Embryonic facial prominence (tissue), 1 donor: ENCODE measurements around the gene CYP3A5.
"Not testable (repeated sequence)": the region's sequence is repeated elsewhere in the genome, so short reads cannot be mapped to it uniquely, and the experiment has no call there.

Experiments used
- DNase-seq: peaks from one replicate; pipeline ENCODE4 v3.0.0-alpha.2; 2016; ENCODE audit errors: extremely low spot score

The CYP3A5 gene

DNA sequence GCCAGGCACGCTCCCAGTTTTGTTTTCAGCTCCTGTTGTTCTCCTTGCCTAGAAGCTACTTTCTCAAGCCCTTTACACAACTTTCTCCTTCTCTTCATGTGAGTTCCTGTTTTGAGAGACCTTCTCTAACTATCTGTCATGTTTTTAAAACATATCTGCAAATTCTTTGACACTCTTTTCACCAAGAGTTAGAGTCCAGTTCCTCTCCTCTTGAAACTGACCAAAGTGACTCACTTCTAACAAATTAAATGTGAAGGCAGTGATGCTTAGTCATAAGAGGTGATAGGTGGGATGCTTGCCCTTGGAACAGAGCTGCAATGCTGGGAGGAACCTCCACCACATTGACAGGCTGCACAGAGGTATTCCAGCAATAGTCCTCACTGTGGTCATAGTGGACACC is 37.8 kb downstream of the CYP3A5 start:
- DNase-seq = no peak

DNA sequence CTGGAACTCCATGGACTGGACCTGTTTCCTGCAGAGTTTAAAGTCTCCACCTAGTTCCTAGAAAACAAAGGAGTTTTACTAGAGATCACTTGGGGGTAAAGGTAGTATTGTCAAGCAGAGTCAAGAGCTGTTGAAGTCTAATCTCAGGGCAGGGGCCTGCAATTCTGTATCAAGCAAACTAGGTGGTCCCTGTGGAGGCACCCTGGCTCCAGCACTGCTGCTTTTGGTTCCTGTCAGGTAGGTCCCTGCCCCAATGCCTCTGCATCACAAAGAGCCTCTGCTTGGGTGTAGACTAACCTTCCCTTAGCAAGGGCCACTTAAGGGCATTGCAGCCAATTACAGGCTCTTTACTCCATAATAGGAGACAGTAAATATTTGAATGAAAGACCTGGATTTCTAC is 40.5 kb downstream of the CYP3A5 start:
- no peak for DNase-seq

DNA sequence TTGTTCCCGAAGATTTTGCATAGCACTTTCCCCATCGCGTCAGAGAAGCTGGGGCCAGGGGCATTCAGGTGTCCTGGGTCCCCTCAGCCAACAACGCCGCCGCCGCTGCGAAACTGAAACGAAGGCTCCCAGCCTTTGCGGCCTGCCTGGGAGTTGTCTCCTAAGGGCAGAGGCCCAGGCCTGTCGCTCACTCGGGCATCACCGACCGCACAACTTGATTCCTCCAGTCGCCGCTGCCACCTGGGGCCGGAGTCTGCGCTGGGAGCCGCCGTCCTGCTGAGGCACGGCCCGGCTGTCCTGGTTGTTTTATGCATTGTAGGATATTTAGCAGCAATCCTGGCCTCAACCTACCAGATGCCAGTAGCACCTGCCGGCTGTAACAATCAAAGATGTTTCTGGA is 41.1 kb downstream of the CYP3A5 start:
- no peak for DNase-seq

DNA sequence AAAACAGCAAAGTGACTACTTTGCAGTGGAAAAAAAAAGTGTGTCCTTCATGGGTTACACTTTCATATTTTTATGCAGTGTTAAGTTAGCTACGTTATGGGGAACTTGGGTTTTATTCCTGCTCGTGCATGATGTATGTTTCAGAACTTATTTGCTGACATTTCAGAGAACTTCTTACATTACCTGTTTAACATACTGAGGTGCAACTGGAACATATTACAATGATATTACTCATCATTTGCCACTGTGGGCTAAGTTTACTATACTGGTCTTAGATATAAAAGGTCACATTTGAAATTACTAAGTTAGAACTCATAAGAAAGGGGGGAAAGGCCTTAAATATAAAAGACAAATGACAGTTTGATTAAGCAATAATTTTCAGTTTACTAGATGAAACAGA is 42.4 kb downstream of the CYP3A5 start:
- not testable (repeated sequence) for DNase-seq

DNA sequence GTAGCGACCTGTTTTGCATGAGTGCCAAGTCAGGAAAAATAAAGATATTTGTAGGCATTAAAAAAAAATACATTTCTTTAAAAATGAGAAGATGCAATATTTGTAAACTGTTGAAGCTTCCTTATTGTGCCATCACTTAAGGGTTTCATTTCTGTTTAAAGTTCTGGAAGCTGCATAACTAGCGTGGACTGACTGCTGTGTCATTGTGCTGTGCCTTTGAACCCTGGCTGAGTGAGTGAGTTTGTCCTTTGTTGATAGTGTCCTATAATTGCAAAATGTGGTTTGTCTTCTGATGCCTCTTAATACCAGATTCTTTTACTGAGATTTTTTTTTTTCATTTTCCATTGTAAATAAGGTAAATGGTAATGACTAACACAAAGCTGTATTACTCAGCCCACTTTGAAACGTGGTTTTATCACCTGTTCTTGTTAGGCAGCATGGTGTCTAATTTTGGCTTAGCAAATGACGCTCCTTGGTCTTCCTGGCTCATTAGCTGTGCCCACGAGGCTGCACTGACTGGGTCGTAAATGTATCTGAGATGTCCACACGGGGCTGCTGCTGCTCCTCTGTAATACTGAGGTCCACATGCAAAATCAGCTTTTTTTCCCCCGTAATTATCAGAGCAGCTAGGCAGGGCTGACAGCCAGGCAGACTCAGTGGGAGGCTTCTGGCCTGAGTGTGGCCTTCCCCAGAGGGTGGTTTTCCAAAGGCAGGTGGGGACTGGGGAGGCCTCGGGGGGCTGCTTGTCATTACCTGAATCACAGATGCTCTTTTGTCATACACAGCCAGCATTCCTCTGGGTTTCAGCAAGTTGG is 48.3 kb downstream of the CYP3A5 start:
- no peak for DNase-seq

DNA sequence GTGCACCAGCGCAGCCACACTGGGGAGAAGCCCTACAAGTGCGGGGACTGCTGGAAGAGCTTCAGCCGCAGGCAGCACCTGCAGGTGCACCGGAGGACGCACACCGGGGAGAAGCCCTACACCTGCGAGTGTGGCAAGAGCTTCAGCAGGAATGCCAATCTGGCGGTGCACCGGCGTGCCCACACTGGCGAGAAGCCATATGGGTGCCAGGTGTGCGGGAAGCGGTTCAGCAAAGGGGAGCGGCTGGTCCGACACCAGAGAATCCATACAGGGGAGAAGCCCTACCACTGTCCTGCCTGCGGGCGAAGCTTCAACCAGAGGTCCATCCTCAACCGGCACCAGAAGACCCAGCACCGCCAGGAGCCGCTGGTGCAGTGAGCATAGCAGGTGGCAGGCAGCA is 50.2 kb downstream of the CYP3A5 start:
- DNase-seq = no peak

DNA sequence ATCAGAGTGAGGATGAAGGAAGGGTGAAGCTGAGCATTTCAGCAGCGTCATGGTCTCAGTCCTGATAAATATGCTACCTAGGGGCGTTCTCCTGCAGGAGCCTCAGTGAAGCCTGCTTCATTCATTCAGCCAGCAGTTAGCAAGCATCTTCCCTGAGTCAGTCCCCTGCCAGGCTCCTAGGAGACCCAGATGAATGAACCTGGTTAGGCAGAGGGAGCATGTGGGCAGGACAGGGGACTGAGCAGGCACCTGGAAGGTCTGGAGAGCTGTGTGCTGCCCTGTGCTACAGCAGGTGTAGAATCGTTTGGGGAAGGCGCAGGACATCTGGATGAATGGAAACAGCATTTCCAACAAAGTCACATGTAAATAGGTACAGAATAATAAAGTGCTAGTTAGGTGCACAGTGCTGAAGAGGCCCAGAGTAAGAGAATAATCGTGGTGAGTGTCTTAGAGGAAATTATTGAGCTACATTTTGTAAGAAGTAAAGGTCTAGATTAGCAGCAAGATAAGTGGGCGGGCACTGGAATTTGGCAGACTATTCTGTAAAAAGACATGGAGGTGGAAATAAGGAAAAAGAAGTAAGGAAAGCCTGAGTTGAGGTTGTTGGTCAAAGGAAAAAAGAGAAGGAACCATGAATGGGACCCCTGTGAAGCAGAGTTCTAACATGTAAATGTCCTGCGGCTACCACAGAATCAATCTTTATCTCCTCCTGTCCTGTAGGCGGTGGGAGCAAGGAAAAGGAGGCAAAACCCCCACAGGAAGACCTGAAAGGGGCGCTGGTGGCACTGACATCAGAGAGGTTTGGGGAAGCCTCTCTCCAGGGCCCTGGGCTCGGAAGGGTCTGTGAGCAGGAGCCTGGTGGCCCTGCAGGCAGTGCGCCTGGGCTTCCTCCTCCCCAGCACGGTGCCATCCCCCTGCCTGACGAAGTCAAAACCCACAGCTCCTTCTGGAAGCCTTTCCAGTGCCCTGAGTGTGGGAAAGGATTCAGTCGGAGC is 51.0 kb downstream of the CYP3A5 start:
- no peak for DNase-seq

DNA sequence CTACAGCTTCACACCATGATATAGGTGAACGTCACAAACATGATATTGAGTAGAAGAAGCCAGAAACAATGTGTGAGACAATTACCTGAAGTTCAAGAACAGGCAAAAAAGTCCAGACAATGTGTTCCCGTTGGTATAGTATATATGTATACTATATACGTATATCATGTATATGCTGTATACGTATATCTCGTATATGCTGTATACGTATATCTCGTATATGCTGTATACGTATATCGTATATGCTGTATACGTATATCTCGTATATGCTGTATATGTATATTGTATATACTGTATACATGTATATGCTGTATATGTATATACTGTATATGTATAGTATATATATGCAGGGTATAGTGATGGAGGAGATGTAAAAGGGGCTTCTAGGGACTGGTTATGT is 52.3 kb downstream of the CYP3A5 start:
- DNase-seq = no peak

DNA sequence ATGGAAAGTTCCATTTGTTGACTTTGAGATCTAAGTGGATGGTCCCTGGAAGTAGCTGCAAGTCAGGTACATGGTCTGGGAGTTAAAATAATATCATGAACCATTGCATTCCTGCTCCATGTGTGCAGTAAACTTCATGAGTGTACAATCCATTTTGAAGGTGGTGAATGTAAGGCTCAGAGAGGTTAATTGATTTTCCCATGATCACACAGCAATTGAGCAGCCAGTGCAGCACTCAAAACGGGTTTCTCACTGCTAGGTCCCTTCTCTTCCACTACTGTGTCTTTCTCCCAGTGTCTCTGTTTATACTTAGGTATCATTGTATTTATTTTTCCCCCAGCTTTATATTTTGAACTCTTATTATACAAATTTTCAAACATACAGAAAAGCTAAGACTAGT is 53.1 kb downstream of the CYP3A5 start:
- no peak for DNase-seq

DNA sequence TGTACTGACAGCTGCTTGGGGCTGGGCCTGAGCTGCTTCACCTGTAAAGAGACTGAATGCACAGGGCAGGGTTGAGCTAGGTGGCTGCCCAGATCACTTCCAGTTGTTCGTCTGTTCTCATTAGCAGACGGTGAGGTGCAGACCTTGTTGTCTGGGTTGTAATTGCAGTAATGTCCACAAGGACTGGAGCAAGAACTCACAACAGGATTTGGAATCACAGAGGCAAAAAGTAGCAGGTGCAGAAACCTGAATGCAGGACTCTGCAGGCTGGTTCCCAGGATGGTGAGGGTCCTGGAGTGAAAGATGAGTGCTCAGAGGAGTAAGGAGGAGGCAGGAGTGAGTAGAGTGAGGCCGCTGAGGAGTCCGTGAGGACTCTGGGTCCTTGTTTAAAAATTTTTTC is 53.8 kb downstream of the CYP3A5 start:
- no peak for DNase-seq

DNA sequence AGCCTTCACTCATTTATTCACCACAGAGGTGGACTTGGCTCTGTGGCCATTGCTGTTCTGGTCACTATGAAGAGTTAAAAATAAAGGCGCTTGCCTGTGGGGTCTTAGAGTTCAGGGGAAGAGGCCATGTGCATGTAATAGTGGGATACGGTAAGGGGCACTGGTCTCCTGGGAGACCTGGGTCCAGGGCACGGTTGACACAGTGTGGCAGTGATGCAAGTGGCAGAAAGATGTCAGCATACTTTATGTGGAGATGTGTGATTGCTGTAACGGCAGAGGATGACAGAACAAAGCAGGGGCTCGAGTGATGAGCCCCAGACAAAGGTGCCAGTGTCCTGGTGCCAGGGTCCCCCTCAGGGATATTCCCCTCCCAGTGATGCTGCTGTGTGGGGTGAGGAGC is 54.5 kb downstream of the CYP3A5 start:
- no peak for DNase-seq

DNA sequence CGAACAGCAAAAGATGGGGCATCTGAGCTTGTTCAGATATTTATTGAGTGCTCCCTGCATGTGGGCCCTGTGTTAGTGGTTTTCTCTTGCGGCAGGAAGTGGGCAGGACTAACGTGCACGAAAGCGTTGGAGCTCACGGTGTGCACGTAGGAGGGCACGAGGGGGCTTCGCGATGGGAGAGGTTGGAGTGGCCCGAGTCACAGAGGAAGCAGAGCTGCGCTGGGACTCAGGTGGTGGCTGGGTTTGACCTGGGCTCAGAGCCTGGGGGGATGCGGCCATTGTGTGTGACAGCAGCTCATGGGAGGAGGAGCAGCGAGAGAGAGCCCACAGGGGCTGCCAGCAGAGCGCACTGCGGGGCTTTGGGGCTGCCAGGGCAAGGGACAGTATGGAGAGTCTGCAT is 55.3 kb downstream of the CYP3A5 start:
- no peak for DNase-seq

DNA sequence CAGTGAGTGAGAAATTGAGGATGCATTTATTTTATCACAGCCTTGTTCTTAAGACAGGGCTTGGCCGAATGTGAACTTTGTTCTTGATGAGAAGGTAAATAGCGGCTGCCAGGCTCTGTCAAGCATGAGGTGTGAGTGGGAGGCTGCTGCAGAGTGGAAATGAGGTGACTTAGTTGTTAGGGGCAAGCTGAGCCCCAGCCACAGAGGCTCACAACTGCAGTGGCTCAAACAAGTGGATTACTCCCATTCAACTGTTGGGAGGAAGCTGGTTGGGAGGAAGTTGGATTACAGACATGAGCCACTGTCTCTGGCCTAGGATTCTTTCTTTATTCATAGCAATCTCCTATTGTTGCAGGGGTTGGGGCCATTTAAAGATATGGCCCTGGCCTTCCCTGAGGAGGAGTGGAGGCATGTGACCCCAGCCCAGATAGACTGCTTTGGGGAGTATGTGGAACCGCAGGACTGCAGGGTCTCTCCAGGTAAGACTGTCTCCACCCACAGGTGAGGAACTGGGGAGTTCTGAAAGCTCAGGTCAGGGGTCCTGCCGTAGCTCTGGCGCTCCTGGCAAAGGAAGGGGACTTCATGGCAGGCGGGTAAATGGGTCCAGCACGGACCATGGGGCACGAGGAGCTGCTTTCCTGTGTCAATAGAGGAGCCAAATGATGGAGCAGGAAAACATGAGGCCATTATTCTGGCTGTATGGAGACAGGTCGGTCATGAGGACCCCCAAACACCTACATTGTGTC is 55.9 kb downstream of the CYP3A5 start:
- DNase-seq = no peak

DNA sequence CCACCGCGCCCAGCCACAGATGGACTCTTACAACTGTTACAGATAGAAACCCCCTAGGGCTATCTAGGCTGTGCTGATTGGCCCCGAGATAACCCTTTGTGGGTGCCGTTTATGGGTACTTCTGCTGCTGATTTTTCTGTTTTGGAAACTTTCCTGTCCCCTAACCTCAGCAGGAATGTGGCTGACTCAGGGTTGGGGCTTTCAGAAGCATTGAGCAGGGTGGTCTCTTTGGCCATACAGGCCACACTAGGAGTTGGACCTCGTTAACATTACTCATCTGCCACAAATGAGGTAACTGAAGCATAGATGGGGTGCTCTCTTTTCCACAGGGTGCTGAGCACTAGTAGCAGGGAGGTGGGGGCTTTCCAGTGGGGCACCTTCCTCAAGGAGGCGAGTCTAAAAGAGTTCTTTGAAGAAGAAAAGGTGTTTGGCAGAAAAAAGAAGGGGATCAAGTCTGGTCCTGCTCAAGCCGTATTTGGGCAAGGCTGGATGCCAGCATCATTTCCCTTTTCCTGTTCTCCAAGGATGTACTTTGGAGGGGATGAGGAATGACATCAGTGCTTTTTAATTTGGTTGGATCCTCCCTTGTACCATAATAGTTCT is 56.6 kb downstream of the CYP3A5 start:
- DNase-seq = no peak

DNA sequence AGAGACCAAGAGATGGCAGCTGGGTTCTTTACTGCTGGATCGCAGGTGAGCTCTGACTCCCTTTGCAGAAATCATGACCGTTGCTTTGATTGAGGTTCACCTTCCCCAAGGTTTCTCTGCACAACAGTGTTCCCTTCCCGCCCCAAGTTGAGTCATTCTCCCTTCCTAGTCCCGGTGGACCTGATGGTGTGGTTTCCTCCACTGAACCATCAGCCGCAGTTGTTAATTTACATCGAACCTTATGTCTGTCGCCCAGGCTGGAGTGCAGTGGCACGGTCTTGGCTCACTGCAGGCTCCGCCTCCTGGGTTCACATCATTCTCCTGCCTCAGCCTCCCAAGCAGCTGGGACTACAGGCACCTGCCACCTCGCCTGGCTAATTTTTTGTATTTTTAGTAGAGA is 57.2 kb downstream of the CYP3A5 start:
- no peak for DNase-seq

DNA sequence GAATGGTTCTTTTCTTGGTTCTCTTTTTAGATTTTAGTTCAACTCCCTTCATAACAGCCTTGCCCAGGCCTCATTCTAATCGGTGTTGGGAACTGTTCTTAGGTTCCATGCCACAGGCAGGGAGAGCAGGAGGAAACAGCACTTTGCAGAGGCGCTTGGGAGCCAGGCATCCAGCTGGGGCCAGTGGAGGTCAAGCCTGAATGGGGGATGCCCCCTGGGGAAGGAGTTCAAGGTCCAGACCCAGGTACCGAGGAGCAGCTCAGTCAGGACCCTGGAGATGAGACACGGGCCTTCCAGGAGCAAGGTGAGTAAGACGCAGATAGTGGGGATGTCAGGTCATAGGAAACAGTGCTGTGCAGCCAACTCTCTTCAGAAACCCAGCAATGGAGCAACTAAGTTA is 58.5 kb downstream of the CYP3A5 start:
- no peak for DNase-seq

DNA sequence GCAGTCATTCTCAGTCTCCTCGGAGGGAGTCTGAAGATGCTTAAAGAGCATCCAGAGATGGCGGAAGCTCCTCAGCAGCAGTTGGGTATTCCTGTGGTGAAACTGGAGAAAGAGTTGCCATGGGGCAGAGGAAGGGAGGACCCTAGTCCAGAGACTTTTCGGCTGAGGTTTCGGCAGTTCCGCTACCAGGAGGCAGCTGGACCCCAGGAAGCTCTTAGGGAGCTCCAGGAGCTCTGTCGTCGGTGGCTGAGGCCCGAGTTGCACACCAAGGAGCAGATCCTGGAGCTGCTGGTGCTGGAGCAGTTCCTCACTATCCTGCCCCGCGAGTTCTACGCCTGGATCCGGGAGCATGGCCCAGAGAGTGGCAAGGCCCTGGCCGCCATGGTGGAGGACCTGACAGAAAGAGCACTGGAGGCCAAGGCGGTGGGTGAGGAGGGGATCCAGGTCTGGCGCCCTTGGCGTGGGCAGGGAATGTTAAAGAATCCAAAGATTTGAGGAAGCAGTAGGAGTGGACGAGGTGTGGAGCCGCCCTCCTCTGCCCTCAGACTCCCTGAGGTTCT is 60.1 kb downstream of the CYP3A5 start:
- no peak for DNase-seq

DNA sequence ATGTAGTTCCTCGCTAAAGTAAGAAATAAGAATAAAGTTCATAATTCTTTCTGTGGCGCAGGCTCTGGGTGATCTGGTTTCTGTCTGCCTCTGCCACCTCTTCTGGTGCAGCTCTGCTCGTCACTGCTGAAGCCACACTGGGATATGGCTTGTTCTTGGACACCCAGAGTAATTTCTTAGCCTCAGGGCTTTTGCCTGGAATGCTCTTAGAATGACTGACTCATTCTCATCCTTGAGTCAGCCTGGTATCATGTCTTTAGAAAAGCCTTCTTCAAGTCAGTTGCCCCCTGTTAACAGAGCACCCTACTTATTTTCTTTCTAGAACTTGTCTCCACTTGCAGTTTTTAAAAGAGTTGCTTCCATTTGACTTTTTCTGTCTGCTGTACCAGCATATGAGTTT is 61.1 kb downstream of the CYP3A5 start:
- DNase-seq = no peak

DNA sequence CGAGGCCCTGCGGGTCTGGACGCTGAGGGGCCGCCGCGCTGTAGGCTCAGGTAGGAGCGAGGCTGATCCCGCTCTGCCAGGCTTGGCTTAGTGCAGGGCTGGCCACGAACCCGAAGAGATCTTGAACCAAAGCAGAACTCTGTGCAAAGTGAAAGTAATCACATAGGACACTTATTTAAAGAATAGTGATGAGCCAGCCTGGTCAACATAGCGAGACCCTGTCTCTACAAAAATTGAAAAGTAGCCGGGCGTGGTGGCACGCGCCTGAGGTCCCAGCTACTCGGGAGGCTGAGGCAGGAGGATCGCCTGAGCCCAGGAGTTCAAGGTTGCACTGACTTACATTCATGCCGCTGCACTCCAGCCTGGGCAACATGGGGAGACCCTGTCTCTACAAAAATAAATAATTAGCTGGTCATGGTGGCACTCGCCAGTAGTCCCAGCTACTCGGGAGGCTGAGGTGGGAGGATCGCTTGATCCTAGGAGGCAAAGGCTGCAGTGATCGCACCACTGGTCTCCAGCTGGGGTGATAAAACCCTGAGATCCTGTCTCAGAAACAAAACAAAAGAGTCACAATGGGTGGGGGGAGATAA is 62.5 kb downstream of the CYP3A5 start:
- DNase-seq = no peak

DNA sequence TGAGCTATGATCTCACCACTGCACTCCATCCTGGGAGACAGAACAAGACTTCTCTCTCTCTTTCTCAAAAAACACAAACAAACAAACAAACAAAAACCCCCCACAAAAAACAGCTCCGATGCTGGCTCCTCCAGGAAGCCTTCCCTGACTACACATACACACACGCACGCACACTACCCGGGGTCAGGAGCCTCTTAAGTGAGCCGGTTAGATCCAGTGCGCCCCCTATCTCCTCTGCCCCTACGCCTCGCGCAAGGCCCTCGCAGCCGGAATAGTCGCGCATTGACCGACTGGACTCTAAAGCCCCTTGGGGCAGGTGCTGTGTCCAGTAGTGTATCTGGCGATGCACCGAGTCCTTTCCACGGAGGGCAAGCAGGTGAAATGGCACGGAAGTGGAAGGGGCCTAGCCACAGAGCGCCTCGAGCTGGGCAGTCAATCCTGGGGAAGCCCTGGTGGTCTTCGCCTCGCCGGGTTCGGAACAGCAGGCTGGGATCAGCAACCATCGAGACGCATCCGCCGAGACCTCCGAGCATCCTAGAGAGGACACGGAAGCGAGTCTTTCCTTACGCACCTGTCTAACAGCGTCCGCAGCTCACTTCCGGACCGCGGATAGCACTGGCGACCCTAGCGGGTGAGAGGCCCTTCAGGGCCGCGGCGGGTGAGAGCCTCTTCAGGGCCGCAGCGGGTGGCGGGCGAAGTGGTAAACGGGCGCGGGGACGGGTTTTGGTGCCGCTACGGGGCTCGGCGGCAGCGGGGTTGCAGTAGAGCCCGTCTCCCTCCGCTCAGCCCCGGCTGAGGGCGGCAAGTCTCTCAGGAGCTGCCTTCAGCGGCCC is 63.2 kb downstream of the CYP3A5 start, which contains the start of gene ZSCAN25:
ZSCAN25 (plus strand) TSS at position 588 of the 833 bp plus-strand sequence. CDS start 2,661 bp downstream, outside the sequence.
- peak; percentile 70 for DNase-seq
